Measurements from ENCODE around the gene AGPS.
A peak's percentile ranks its signal among the peaks of the same experiment; 100 is the strongest.
"Not testable (repeated sequence)": the region's sequence is repeated elsewhere in the genome, so short reads cannot be mapped to it uniquely, and the experiment has no call there.

The AGPS gene

GRCh38 chr2:177392373-177393202, at the start of gene AGPS:
Gene AGPS, plus strand, starts transcription at chr2:177392773. Its CDS starts 17 bp downstream, at chr2:177392790.
- DNase-seq, result peak; percentile 71

GRCh38 chr2:177343773-177344172, 48.8 kb upstream of the AGPS start:
- no peak for DNase-seq

GRCh38 chr2:177344316-177344715, 48.3 kb upstream of the AGPS start:
- DNase-seq, result no peak

- no peak for DNase-seq
Observed at GRCh38 chr2:177346192-177346591, 46.4 kb upstream of the AGPS start.

- DNase-seq, result no peak
Observed at GRCh38 chr2:177347570-177347969, 45.0 kb upstream of the AGPS start.

- DNase-seq, result no peak
Observed at GRCh38 chr2:177348118-177348654, 44.4 kb upstream of the AGPS start.

- DNase-seq, result no peak
Observed at GRCh38 chr2:177348733-177349693, 43.6 kb upstream of the AGPS start.

GRCh38 chr2:177350624-177351023, 41.9 kb upstream of the AGPS start:
- DNase-seq, result not testable (repeated sequence)

GRCh38 chr2:177351121-177351520, 41.5 kb upstream of the AGPS start:
- not testable (repeated sequence) for DNase-seq

- no peak for DNase-seq
Observed at GRCh38 chr2:177352441-177353186, 40.0 kb upstream of the AGPS start.

- DNase-seq, result no peak
Observed at GRCh38 chr2:177353187-177353478, 39.4 kb upstream of the AGPS start.

GRCh38 chr2:177354541-177354940, 38.0 kb upstream of the AGPS start:
- DNase-seq, result not testable (repeated sequence)

GRCh38 chr2:177355874-177356273, 36.7 kb upstream of the AGPS start:
- no peak for DNase-seq

GRCh38 chr2:177359836-177360595, 32.6 kb upstream of the AGPS start:
- DNase-seq, result no peak

GRCh38 chr2:177362499-177362898, 30.1 kb upstream of the AGPS start:
- DNase-seq, result no peak

- no peak for DNase-seq
Observed at GRCh38 chr2:177363332-177363731, 29.2 kb upstream of the AGPS start.

- DNase-seq, result not testable (repeated sequence)
Observed at GRCh38 chr2:177365764-177366163, 26.8 kb upstream of the AGPS start.

- not testable (repeated sequence) for DNase-seq
Observed at GRCh38 chr2:177368023-177368422, 24.6 kb upstream of the AGPS start.

- no peak for DNase-seq
Observed at GRCh38 chr2:177379354-177379753, 13.2 kb upstream of the AGPS start.

GRCh38 chr2:177380181-177380580, 12.4 kb upstream of the AGPS start:
- no peak for DNase-seq

- no peak for DNase-seq
Observed at GRCh38 chr2:177383935-177384334, 8.6 kb upstream of the AGPS start.

- DNase-seq, result no peak
Observed at GRCh38 chr2:177385151-177385550, 7.4 kb upstream of the AGPS start.
